ENCODE data around the gene PAWR. TPM values are rescaled to one million over a fixed set of nuclear protein-coding genes. Genes with fewer than 3 reads are reported as not detected.

Gene PAWR
- total and polyA plus RNA-seq, 2 donors (not counting 3 experiments of a cell fraction or from before 2014, with no cell fraction given) = 18.3 to 154 TPM

- H3K9me3 ChIP-seq (replicated peaks; ENCODE audit: control insufficient read depth, insufficient read depth, low read length) = no peaks in the 10 kb centered on the region
- ChIA-PET POLR2A (no interaction called here), CTCF (interaction anchor here (0.5 to 1.8 kb wide), 2 partner anchors 24 to 266 kb away, joined by 4 to 7 read pairs; no protein-coding TSS in a partner anchor)
- no peaks in the 10 kb centered on the region for H3K9me1 ChIP-seq (replicated peaks; ENCODE audit: control insufficient read depth, extremely low read depth, insufficient read depth, low read length)
- H3K4me1 ChIP-seq (ENCODE audit: control insufficient read depth, extremely low read depth, insufficient read depth, low read length) = peaks cover 35% of the 10 kb centered on the region
- no peaks in the 10 kb centered on the region for H3K36me3 ChIP-seq (ENCODE audit: control insufficient read depth in 2 of 2, extremely low read depth in 1 of 2, insufficient read depth in 2 of 2, low read length in 2 of 2)
- BruUV-seq (replicated peaks) = no TSS peak
- no peak overlapping the region for H3K27ac ChIP-seq (ENCODE audit: insufficient read depth, low read depth, low read length)
- H3K4me3 ChIP-seq (replicated peaks in 1 of 3; ENCODE audit: insufficient read depth in 1 of 3, low read depth in 1 of 3, low read length in 3 of 3) = peak overlapping the region in 1 of 3 experiments; percentile 85
- intact Hi-C loops (cut with micrococcal nuclease) = no loop called here
- H4K20me1 ChIP-seq (replicated peaks; ENCODE audit: control insufficient read depth, extremely low read depth, insufficient read depth, low read length) = peaks cover 2% of the 10 kb centered on the region
- FAIRE-seq (no peak), DNase-seq (ENCODE audit: low read depth, low spot score) (peak; percentile 34)
- H3K4me2 ChIP-seq (ENCODE audit: insufficient read depth, low read length) = peak overlapping the region; percentile 75
- no peak overlapping the region for H2AFZ ChIP-seq (ENCODE audit: low read depth, low read length)
- dilution Hi-C loops (cut with MboI; ENCODE audit: extremely low pct_ligation_motif_present, low sequenced_read_pairs) = no loop called here
- H3K27me3 ChIP-seq (ENCODE audit: control insufficient read depth in 2 of 2, insufficient read depth in 2 of 2, low read length in 2 of 2) = no peaks in the 10 kb centered on the region
- H3K9ac ChIP-seq (replicated peaks; ENCODE audit: extremely low read depth, insufficient read depth, low read length) = no peak overlapping the region
- H3K79me2 ChIP-seq (ENCODE audit: control insufficient read depth, insufficient read depth, low read length) = peaks cover 92% of the 10 kb centered on the region
- TF ChIP-seq FOS (IDR thresholded peaks at IDR 0.05; ENCODE audit: borderline replicate concordance, insufficient read depth, low read length) (no peak), POLR2A (IDR thresholded peaks at IDR 0.05; ENCODE audit: low read depth, low read length) (no peak), MYC (IDR thresholded peaks at IDR 0.05; ENCODE audit: low read depth, low read length) (no peak), EZH2 (IDR thresholded peaks at IDR 0.05; ENCODE audit: borderline replicate concordance, low read depth, low read length, severe bottlenecking) (no peak), JUN (IDR thresholded peaks at IDR 0.05; ENCODE audit: borderline replicate concordance, insufficient read depth, insufficient read length, low read depth) (no peak), CTCF (IDR thresholded peaks at IDR 0.05; ENCODE audit: extremely low read depth in 1 of 2, insufficient read depth in 1 of 2, low read depth in 1 of 2, low read length in 2 of 2) (no peak), GATA2 (IDR thresholded peaks at IDR 0.05; ENCODE audit: insufficient read depth, insufficient read length, low read depth, low read length) (no peak), MAX (IDR thresholded peaks at IDR 0.05; ENCODE audit: insufficient read depth, insufficient read length) (no peak), POLR2AphosphoS5 (IDR thresholded peaks at IDR 0.05; ENCODE audit: insufficient read depth, low read depth, low read length) (no peak)
Observed at GRCh38 chr12:79686171-79686570, 4.6 kb downstream of the PAWR start.

Measured in endothelial cell of umbilical vein (primary cell).